Testis (tissue), 2 donors: ENCODE results near the gene ANO6.

Experiments
- POLR2A ChIP-seq: fragments of 450-650 bp; IDR thresholded peaks from one replicate; pipeline ENCODE4 v1.6.1; 2017; ENCODE audit warnings: antibody characterized with exemption, mild to moderate bottlenecking, moderate library complexity
- TF ChIP-seq, protein P1 (sequence below), 3 experiments: fragments of 450-650 bp in 2 of 3; fragments of 200-600 bp in 1 of 3; sonication (generic) in 1 of 3; IDR thresholded peaks; one replicate each; pipeline ENCODE4 v1.5.1; 2016 to 2019; ENCODE audit warnings: antibody characterized with exemption in 3 of 3, mild to moderate bottlenecking in 2 of 3, moderate library complexity in 1 of 3

DNA sequence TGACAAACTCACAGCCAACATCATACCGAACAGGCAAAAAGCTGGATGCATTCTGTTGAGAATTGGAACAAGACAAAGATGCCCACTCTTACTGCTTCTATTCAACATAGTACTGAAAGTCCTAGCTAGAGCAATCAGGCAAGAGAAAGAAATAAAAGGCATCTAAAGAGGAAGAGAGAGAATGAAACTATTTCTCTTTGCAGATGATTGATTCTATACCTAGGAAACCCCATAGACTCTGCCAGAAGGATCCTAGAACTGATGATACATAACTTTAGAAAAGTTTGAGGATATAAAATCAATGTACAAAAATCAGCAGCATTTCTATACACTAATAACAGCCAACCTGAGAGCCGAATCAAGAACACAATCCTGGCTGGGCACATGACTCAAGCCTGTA lies 6.1 kb upstream of the ANO6 start:
- TF ChIP-seq, protein P1, sequence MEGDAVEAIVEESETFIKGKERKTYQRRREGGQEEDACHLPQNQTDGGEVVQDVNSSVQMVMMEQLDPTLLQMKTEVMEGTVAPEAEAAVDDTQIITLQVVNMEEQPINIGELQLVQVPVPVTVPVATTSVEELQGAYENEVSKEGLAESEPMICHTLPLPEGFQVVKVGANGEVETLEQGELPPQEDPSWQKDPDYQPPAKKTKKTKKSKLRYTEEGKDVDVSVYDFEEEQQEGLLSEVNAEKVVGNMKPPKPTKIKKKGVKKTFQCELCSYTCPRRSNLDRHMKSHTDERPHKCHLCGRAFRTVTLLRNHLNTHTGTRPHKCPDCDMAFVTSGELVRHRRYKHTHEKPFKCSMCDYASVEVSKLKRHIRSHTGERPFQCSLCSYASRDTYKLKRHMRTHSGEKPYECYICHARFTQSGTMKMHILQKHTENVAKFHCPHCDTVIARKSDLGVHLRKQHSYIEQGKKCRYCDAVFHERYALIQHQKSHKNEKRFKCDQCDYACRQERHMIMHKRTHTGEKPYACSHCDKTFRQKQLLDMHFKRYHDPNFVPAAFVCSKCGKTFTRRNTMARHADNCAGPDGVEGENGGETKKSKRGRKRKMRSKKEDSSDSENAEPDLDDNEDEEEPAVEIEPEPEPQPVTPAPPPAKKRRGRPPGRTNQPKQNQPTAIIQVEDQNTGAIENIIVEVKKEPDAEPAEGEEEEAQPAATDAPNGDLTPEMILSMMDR (IDR thresholded peaks at IDR 0.05) = no peak
- no peak for TF ChIP-seq POLR2A
